HG02943 (cell line): Measurements from ENCODE around the gene TMEM109.

ENCODE experiments used
- ATAC-seq: cut with Tn5 transposase; IDR thresholded peaks from one replicate; pipeline ENCODE4 v1.9.1; 2021; ENCODE audit warnings: mild to moderate bottlenecking, low read depth, moderate library complexity; ENCODE audit not compliant: unreplicated experiment

Gene TMEM109

DNA sequence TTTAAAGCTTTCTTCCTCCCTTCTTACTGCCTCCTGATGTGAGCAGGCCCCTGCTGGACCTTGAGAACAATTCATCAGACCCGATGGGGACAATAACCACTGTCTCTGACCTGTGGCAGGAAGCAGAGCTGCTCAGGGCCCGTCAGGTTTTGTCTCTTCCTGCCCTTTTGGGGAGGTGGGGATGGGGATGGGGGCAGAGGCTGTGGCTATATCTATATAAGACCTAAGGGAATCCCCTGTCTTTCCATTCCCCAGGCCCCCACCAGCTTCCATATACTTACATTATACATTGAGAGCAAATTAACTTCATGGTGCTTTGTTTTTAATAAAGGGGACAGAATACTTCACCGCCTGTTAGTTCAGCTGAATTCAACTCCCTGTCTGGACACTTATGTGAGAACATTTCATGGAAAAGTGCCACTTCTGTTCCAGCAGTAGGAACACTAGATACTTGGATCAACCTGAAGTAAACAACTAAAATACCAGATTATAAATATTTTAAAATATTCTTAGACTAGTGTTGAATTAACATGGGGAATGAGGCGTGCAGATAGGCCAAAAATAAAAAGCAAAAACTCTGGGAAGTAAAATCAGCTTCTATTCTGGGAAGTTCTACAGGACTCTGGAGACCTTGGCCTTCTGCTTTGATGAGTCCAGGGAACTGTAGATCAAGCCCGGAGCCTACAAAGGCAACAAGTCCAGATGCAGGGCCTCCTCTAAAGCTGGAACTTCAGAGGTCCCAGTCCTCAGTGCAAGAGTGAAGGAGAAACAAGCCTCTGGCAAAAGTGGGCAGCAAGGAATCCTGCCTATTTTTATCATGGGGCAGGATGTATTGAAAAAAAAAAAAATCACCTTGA is 35.5 kb upstream of the TMEM109 start:
- no peak for ATAC-seq

DNA sequence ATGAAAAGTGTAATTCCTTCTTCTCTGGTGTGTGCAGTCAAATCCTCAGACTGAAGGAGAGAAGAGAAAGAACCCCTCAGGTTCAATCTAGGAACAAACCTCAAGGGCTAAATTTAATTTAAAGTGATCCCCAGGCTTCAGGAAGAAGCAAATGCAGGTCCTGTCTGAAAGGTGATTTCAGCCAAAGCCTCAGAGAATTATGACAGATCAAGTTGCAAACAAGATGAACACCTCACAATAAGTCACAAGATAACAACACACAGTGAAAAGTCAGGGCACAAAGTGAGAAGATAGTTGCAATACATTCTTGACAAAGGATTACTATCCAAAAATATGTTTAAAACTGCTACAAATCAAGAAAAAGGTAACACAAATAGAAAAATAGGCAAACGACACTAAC is 34.9 kb upstream of the TMEM109 start:
- no peak for ATAC-seq

DNA sequence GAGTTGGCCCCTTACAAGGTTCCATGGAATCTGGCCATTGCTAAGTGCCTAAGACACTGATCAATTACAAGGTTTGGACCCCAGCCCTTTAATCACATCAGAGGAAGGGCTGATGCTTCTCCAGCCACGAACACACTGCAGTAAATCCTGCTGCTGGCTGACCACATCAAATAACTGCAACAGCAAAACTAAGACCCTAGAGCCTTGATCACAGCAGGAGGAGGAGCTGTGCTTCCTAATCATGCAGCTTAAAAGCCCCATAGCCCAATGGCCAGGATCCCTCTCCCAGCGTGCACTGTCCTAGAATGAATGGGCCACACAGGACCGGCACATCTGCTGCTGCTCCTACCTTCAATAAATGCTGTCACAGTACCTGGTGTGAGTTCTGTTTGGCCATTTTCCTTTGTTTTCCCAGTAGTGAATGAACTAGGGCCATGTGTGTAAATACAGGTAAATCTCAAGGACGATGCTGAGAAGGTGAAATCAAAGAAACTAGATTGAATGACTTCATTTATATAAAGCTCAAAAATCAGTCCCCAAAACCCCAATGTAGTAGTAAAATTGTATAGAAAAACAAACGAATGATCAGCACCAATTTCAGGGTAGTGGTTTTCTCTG is 33.9 kb upstream of the TMEM109 start:
- no peak for ATAC-seq

DNA sequence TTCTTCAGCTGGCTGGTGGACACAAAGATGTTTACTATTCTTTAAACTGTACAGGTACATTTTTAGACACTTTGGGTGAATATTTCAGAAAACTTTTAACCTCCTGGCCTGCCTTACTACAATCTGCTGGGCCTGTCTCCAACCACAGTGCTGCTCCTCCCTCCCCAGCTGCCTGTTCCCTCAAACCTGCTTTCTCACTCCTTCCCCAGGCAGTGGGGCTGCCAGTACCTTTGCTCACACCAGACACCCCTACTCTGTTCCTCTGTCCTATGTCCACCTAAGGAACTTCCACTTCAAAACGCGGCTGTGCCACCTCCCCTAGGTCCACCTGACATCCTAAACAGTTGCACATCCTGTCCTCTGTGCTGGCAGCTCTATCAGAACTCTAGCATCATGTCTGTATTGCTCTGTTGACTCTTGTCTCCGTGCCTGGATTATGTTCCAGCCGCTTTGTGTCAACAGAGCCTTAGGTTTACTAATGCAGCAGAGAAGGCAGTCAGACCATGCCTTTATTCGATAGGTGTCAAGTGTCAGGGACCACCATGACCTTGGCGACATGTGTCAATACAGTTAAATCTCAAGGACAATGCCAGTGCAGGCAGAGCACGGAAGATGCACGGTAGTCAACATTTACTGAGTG is 33.2 kb upstream of the TMEM109 start:
- no peak for ATAC-seq

DNA sequence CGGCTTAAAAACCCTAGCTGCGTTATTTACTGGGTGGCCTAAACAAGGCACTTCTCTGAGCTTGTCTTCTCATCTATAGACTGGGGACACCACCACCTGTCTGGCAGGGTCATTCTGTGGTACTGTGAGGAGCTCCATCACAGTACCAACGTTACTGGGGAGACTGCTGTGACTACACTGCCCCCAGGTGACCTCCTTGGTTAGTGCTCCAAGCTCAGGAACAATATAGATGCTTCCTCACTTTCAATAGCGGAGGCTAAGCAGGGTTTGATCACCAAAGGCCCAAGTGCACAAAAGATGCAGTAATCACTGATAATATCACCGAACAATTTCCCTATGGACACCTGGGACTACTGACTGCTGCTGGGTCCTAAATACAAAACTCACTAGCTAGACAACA is 26.4 kb upstream of the TMEM109 start:
- ATAC-seq, result no peak

DNA sequence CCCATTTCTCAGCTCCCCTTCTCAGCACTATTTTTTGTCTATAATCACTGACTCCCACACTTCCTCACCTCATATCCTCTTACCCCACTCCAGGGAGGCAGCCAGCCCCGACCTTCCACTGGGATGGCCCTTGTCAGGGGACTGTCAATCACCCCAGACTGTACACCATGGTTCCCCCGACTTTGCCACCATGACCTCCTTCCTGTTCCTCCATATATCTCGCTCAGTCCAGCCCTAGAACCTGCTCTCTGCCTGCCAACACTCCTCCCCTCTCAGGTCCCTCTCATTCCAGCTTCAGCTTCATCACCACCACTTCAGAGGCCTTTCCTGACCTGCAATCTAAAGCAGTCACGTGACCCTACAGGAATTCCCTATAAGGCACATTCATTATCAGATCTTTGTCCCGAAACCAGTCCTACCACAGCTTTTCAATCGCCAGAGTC is 24.1 kb upstream of the TMEM109 start:
- no peak for ATAC-seq

DNA sequence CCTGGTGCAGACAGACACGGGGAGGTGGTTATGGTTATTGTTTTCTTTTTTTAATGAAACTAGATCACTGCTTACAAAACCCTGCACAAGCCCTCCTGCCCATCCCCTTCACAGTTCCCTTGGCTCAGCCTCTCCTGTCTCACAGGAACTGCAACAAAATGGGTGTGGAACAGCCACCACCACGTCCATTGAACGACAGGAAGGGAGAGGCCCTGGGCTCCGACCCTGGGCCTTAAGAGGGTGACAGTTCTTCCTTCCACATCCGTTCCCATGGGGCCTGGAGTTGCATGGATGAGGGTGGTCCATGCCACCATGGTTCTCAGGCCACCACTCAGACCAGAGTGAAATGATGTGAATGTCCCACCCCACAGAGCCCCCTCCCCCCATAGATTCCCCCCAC is 23.3 kb upstream of the TMEM109 start:
- ATAC-seq, result no peak

DNA sequence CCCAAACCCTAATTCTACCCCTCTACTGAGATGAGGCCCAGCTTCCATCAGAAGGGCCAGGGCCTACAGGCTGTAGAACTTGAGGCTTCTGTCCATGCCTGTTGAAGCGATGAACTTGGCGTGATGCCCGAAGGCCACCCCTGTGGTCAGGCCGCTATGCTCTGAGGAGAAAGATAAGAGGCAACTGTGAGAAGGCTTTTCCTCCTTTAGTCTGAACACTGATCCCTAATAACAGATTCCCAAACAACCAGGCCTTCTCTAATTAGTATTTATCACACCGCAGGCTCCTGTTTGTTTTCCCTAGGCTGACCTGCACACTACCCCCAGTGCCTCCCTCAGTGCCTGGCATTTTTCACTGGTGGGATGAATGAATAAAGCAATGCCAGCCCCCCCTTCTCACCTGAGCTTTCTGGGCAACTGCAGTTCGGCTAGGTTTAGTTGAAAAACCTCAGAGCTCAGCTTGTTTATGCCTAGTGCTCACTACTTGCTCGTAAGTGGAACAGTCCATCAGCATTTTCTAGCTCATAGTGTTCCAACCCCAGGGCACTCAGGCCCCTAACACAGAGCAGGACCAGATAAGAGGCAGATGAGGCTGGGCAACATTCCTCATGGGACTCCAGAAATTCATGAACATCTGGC is 22.7 kb upstream of the TMEM109 start:
- no peak for ATAC-seq

DNA sequence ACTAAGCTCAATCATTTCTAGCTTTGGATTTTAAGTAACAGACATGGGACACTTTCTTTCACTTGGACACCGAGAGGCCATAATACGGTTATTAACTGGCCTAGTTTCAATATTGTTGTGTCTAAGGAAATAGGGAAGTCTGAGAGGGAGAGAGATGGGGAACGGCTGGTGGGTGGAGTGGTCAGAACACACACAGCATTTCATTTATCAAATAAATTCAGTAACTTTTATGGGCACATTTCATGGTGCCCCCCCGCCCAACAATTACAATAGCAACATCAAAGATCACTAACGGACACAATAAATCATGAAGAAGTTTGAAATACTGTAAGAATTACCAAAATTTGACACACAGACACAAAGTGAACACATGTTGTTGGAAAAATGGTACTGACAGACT is 18.3 kb upstream of the TMEM109 start:
- no peak for ATAC-seq

DNA sequence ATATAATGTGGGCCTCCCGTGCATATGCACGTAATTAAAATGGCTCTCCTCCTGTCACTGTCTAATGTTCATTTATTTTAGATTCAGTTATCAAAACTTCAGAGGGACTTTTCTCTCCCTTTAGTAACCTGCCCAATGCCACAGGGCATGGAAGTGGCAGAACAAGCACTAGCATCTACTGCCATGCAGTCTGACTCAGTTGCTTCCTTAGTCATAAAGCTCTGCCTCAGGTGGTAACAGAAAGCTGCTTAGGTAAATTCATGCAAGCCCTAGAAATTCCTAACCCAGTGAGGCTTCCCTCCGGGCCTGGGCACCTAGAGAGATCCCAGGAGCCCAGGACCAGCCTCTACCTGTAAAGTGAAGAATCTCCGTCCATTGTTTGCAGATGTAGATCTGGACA is 16.5 kb upstream of the TMEM109 start:
- no peak for ATAC-seq

DNA sequence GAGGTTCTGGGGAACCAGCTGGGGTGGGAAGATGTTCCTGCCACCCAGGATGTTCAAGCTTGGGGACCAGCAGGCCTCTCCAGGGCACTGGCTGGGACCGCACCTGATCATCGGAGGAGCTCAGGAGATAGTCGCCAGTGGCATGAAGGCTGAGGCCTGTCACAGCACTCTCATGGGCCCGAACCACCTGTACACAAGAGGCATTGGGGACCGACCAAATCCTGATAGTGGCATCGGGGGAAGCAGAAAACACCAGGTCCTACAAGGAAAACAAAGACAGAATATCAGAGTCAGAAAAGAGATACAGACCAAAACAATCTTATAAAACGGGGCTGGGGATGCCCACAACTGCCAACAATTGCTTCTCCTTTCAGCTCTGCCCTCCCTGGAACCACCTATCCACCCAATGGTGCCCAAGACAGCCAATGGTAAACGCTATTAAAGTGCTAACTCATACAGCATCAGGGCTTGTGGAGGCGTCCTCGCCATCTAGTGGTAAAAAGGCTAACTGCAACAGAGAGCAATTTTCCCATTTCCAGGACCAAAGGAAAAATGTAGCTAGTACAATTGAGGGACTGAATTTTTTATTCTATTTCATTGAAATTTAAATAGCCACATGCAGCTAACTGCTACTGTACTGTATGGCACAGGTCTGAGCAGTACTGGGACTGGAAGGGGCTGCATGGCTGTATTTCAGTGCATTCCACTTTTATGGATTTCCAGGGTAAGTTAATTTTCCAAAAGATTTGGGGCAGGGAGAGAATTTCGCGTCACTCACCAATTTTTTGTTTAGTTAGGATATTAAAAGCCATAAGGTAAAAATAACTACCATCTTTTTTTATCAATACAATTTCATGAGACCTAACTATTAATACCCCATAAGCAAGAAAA is 14.7 kb upstream of the TMEM109 start:
- no peak for ATAC-seq

DNA sequence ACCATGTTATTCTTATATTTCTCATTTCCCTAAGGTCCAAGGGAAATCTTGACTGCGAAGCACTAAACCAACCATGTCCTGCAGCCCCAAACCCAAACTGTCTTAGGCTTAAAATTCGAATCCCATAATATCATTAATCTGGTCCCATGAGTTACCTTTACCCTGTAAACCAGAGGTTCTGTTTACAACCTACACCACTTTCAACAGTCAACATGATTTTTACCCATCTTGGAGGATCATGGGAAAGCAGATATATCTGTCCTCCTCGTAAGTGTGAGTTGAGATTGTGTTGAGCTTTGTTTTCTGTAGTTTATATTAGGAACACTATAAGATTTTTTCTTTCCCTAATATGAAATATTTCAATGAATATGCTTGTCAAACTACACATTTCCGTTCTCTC is 14.0 kb upstream of the TMEM109 start:
- no peak for ATAC-seq

DNA sequence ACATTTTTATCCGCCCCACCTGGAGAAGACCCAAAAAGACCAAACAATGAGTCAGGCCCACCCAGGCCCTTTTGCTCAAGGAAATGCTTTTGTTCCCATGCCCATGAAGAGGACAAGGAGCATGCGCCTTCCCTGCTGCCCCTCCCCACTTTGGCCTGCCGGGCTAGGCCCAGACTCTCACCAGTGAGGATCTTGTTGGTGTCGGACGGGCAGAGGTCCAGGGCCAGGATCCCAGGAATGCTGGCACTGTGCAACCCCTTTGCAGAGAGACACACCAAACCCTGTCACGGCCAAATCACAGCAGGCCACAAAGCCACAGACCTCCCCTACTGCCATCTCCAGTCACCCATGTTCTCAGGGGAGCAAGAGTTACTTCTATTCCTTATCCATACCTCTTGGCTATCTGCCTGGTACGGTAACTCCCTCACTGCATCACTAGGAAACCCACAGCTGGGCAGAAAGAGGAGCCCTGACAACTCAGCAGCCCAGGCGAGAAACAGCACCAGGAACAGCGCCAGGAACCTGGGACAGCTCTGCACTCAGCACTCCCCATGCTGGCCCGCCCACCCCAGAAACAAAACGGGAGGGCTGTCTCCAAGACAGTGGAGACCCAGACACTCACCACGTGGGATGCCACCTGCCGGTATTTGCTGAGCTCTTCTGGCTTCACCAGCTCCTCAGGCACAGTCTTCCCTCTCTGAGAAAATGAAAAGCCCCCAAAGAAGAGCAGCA is 13.1 kb upstream of the TMEM109 start:
- no peak for ATAC-seq

DNA sequence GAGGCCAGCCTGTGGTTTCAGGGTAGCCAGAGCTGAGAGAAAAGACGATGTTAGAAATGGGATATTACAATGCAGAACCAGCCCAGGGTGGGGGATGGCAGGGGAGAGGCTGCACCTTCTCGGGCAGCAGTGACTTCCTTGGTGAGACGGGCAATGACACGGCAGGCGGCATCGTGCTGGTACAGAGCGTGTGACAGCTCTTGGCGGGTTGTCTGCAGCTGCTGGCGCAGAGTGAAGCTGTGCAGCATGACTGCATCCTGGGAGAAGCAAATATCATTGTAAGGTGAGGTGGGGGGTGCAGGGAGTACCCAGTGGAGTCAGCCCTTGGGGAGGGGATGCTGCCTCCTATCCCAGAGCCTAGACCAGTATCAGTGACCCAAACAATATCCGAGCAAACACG is 11.3 kb upstream of the TMEM109 start:
- no peak for ATAC-seq

DNA sequence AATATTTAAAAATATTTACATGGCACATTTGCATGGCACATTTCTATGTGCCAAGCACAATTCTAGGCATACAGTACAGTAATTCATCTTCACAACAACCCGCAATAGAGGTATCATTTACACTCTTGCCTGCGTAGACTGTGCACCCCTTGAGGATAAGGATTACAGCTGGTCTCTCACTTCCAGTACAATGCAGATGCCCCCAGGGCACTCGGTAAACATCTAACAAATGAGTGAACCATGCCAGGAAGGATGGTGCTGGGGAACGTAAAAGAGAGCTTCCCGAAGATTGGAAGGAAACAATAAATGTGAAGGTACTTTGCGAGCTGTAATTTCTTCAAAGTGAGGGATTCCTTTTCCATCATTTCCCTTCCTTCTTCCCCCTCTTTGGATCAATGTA is 8.9 kb upstream of the TMEM109 start:
- ATAC-seq, result no peak

DNA sequence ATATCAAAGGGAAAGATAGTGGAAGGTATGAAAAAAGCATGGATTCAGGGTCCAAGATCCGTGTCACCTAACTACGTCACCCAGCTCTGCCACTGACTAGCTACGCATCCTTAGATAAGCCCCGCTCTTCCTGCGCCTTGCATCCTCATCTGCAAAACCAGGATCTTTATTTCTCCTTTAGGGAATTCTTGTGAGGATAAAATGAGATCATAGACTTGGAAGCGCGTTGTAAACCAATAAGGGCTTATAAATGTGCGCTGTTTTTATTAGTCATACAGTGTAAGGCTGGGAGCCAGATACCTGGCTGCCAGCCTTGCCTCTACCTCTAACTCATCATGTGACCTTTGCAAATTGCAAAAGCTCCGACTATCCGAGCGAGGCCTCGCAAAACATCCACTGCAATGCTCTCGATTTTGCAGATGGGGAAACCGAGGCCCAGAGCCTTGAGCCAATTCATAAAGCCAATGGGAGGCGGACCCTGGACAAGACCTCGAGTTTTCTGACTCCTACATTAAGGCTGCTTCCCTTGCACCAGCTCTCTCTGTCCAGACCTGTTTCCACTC is 8.3 kb upstream of the TMEM109 start:
- no peak for ATAC-seq

DNA sequence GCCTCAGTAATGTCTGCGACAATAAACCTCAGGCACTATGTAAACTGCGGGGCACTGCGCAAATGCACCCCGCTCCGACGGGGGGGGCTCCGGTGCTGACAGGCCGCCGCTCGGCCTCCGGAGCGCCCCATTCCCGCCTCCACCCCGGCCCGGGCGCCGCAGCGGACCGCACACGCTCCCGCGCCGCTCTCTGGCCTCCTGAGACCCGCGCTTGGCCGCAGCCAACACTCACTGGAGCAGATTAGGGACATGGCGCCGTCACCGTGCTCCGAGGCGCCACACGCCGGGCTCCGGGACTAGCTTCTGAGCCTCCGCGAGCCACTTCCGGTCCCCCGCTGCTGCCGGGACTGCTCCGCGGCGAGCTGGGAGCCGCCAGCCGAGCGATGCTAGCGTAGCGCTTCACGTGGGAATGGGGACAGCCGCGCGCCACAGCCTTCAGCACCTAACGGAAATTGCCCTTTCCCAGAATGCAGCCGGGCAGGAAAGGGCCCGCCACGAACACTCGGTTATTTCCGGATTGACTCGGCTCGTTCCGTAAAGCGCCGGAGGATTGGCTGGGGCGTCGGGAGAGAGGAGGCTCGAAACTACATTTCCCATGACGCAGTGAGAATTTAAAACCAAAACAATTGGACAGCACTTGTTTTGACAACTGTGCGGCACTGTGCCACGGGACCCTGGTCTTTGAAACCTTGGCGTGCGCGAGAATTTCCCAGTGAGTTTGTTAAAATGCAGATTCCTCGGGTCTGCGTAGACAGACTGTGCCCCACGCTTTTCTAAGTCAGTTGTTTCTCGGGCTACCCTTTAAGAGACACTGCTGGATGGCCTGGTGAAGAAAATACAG is 7.6 kb upstream of the TMEM109 start, which contains the start of gene PRPF19:
PRPF19 (minus strand) TSS at position 454 of the 841 bp plus-strand sequence; CDS start at position 251, 203 bp downstream.
- peak; percentile 79 for ATAC-seq

DNA sequence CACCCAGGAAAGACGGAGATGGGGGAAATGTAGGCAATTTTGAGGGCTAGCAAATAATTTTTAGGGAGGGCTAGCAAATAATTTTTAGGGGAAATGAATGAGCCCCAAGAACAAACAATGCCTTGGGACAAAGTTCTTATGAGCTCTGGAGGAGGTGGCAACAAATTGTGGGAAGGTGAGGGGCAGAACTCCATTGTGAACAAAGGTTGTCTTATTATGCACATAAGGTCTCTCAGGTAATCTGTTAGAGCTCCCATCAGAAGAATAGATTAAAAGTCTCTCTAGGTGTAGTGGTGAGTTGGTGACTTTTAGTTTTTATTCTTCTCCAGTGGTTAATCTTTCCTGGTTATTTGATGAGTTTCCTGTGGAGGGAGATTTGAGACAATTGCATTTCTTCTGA is 5.2 kb upstream of the TMEM109 start:
- no peak for ATAC-seq
